Stimulated activated CD8-positive, alpha-beta memory T cell treated with anti-CD3 and anti-CD28 coated beads, Interleukin-15, amount 100 ng/mL, for 24 hours (primary cell): ENCODE measurements around the gene IMMP2L.
"Not testable (repeated sequence)": the region's sequence is repeated elsewhere in the genome, so short reads cannot be mapped to it uniquely, and the experiment has no call there.

ENCODE experiments used
- DNase-seq: peaks from one replicate; pipeline ENCODE4 v3.0.0-alpha.2; 2020; ENCODE audit warnings: low read depth

The IMMP2L gene

DNA sequence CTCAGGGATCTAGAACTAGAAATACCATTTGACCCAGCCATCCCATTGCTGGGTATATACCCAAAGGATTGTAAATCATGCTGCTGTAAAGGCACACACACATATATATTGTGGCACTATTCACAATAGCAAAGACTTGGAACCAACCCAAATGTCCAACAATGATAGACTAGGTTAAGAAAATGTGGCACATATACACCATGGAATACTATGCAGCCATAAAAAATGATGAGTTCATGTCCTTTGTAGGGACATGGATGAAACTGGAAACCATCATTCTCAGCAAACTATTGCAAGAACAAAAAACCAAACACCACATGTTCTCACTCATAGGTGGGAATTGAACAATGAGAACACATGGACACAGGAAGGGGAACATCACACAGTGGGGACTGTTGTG, 56.9 kb downstream of the IMMP2L start:
- not testable (repeated sequence) for DNase-seq

DNA sequence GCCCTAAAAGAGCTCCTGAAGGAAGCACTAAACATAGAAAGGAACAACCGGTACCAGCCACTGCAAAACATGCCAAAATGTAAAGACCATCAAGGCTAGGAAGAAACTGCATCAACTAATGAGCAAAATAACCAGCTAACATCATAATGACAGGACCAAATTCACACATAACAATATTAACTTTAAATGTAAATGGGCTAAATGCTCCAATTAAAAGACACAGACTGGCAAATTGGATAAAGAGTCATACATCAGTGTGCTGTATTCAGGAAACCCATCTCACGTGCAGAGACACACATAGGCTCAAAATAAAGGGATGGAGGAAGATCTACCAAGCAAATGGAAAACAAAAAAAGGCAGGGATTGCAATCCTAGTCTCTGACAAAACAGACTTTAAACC, 60.5 kb downstream of the IMMP2L start:
- DNase-seq: not testable (repeated sequence)

DNA sequence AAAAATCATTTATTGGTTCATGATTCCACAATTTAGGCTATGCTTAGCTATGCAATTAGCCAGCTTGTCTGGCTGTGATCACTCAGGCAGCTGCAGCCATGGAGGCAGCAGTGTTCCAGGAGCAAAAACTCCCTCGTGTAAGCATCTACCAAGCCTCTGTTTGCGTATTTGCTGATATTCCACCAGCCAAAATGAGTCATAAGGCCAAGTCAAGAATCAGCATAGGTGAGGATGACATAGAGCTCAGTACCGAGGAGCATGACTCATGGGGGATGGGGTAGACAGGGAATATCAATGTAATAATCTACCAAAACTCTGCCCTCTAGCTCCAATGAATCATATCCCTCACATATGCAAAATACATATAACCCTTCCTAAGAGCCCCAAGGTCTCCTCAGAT, 63.3 kb downstream of the IMMP2L start:
- no peak for DNase-seq

DNA sequence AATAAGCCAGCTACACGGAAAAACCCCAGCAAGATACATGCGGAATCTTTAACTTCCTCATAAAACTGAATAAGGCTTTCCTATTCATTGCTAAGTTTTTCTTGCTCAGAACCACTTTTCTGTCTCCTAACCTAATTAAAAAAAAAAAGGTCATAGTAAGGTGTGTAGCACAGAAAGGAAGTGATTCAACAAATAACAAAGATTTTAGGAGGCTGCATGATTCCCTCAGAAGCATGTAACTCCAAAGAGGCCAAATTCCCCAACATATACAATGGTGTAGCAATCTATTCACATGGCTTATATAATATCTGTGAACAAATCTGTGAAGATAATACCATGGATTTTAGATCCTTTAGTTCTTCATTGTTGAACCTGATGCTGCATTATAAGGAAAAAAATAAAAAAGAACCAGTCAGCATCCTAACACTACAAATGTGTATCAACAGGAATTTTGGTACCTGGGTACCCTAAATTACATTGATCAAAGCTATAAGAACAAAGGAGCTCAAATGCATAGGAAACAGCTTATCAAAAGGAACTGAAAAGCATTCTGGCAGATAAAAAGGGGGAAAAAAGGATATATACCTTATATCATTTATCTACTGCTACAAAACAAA, 63.8 kb downstream of the IMMP2L start:
- DNase-seq: no peak

DNA sequence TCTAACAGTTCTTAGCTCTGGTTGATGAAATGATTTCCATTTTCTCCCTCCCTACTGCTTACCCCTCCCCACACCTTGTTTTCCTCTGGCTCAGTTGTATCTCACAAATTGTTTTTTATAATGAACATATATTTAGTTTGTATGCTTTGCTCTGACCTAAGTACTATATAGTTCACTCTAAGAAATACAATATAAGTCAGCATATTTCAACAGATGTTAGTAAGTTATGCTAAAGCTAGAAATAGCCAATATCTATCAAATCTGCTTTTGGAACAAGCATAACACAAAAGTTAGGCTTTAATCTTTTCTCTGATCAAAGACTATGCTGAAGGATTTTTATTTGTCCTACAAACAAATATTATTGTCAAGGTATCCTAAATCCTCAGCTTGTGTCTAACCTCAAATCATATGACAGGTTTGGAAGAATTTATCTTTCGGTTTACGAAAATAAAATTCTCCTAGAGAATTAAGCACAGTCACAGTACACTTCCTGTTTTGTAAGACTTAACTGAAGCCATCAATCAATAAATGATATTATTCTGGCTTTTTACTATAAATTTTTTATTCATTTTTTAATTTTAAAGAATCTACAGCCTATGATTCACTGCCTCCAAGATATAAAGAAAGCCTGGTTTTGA, 67.0 kb downstream of the IMMP2L start:
- DNase-seq: no peak

DNA sequence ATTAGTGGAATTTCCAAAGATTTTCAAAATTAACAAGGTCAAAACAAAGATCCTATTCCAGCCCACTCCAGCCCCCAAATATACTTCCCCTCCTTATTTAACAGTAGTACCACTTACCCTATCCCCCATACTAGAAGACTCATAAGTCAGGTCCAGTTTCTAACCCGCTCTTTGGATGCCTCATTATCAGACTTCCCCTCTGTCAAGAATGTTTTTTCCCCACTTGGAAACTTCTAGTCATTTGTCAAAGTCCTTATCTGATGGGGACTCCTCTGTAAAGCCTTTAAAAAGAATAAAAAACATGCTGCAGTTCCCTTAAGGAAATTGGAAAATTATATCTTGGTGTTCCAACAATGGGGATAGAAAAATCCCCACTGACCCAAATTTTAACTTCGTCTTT, 70.1 kb downstream of the IMMP2L start:
- DNase-seq: no peak

DNA sequence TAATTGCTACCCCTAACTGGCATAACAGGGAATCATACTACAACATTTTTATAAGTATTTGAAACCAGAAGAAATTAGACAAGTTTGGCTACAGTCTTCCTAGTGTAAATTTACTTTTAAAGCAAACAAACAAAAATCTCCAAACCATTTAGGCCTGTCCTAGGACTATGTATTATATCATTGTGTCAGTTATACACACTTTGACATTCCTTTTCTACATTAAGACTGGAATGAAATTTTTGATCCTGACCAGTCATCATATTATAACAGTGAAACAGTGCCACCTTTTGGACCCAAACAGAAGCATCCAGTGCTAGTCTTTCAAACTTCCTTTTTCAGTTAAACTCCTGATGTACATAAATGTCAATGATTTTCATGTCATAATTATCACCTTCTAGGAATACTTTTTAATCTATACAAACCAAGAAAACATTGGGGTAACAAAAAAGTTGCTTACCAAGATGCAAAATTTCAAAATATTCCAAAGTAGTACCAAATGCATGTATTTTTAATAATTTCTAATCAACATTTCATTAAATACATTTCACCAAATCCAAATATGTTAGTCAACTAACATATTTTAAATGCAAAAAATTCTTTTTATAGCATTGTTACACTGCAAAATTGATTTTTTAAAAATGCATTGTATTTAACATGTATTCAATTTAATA, 75.7 kb downstream of the IMMP2L start:
- no peak for DNase-seq

DNA sequence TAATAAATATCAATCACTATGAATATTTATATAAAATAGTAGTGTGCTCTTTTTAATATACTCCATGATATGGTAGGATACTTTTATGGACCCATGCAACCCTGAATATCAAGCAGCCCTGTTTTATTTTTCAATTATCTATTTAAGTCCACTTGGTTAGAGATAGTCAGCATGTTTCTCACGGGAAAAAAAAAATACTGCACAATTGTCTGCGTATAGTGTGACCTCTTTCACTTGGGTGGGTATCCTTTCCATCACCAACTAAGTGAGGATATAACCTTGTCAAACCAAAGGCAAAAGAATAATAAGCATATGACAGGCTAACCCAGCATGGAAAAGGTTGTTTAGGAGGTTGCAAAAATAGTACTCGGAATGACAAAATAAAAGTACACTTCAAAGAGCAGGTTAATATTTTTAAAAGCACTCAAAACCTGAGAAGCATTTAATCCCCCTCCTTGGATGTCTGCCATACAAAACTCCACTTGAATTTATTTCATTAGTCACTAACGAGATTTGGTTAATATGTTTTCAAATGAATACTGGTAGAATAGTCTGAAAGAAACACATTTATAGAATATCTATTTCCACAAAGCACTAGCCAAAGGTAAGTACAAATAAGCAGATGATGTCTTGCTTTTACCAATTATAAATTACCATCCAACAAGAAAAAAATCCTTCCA, 76.5 kb downstream of the IMMP2L start:
- no peak for DNase-seq

DNA sequence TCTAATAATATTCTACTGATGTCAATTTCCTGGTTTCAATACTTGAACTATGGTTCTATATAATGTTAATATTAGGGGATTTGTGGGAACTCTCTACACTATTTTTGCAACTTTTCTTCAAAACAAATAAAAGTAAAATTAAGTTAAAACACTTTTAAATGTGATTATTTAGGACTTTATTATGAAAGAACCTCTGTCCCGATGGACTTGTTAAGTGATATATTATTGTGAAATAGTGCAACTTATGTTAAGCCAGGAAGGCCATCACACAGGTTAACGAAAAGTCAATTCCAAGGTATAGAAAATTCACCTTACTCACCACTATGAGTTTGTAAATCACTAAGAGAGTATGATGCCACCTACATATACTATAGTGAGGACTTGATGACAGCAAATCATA, 79.2 kb downstream of the IMMP2L start:
- DNase-seq: no peak

DNA sequence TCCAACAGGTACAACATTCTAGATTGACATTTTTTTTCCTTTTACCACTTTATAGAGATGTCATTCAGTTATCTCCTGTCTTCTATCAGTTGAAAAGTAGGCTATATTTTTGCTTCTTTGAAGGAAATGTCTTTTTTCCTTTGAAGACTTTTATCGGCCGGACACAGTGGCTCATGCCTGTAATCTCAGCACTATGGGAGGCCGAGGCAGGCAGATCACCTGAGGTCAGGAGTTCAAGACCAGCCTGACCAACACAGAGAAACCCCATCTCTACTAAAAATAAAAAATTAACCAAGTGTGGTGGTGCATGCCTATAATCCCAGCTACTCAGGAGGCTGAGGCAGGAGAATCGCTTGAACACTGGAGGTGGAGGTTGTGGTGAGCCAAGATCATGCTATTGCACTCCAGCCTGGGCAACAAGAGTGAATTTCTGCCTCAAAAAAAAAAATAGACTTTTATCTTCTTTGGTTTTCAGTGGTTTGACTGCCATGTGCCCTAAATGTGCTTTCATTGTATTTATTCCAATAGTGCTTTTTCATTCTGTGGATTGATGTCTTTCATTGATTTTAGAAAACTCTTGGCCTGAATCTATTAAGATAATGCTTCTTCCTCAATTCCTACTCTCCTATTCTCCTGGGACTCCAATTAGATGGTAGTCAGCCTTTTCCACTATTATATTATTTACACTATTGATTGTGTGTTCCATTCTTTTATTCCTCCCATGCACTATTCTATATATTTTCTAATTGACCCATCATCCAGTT, 84.6 kb downstream of the IMMP2L start:
- no peak for DNase-seq

DNA sequence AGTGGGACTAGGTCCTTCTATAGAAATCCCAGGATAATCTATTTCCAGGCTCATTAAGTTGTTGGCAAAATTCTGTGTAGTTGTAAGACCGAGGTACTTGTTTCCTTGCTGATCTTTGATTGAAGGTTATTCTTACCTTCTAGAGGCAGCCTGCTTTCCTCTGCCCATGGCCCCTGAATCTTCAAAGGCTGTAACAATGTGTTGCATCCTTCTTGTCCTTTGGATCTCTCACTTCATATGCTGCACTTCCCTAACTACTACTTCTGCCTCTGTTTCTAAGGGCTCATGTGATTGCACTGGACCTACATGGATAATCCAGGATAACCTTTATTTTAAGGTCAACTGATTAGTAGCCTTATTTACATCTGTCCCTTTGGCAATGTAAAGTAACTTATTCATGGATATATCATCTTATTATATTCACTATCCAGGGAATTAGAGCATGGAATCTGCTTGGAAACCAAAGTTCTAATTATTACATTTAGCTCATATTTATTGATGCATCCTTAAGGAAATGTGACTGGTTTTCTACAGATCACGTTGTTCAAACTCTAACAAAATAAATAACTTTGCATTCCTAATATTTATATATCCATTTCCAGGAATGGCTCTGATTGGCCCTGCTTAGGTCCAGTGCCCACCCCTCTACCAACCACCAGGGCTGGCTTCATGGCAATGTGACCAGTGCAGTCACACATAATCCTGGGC, 85.6 kb downstream of the IMMP2L start:
- DNase-seq: no peak

DNA sequence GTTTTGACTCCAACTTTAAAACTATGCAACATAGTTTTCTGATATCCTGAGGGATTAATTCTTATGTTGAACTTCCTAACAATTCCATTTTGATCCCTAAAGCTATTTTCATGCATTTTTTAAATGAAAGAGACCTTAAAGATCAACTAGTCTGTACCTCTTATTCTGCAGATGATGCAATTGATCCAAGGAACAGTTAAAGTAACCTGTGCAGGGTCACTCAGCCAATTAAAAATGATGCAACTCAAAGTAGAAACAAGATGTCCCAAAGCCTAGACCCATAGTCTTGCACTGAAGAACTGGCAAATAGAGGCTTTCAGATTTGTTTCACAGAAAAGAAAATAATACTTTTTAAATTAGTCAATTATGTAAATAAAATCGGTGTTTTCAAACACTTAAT, 86.3 kb downstream of the IMMP2L start:
- DNase-seq: no peak

DNA sequence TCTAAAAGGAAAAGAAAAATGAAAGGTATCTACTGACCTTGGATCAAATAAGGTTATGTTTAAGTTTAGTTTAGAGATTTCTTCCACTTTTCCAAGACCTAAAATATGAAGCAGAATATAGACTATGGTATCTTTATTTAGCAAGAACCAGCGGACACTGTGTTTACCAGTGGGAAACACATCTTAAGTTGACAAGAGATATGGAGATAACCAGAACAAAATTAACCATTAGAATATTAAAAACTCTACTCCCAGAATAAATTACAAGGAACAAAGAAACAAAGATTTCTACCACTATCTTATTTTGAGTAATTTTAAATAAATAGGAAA, 86.9 kb downstream of the IMMP2L start:
- no peak for DNase-seq

DNA sequence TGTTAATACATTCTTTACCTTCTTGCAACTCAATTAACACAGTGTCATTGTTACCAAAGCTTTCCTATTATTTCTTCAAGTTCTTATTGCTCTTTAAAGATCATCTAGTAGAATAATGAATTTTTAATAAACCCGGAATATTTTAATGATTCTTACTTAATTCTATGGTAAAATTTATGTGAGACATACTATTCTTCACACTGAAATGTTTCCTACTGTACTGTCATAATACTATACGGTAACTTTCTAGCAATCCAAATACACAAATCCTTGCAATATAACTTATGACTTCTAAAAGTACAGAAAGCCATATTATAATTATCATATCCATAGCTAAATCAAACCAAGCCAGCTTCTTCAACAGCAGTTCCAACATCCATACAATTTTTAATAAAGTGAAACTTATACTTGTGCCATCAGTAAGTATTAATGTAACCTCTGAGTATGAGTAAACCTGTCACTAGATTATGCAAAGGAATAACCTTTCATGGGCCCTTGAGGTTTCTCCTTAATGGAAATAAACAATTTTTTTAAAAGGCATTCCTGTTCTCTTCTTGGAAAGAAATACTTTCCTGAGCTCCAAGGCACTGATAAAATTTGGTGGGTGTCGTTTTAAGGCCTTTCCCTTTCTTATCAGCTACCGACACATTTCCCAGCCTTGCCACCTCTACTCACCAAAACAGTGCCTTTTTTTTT, 87.4 kb downstream of the IMMP2L start:
- no peak for DNase-seq

DNA sequence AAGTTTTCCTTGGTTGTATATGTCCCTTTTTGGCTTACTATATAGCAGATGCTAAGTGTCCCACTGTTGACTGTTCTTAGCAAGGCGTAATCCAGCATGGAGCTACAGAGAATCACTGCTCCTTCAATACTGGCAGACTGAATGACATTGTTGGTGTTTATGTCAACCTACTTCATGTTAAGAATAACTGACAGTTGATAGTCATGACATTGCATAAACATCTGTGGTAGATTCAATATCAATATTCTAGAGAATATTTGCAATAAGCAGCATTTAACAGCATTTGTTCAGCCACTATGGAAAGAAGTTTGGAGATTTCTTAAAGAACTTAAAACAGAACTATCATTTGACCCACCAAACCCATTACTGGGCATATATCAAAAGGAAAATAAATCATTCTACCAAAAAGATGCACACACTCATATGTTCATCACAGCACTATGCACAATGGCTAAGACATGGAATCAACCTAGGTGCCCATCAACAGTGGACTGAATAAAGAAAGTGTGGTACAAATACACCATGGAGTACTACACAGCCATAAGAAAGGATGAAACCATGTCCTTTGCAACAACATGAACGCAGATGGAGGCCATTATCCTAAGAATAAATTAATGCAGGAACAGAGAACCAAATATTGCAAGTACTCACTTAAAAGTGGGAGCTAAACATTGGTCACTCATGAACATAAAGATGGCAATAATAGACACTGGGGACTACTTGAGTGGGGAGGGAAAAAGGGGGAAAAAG, 88.7 kb downstream of the IMMP2L start:
- DNase-seq: no peak

DNA sequence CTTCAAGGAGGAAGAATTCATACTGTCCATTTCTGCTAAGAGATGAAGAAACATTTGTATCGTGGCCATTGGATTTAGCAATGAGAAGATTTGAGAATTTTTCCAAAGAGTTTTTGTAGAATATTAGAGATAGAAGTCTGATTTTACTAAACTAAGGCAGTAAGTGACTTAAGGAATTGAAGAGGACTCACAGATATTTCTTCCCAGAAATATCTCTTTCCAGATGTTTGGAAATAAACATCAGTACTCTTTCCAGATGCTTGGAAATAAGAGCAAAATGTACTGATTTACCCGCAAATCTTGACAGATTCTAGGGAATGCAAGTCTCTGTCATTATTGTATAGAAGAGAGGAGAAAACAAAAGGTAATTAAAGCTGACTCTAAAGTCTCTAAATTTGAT, 91.3 kb downstream of the IMMP2L start:
- DNase-seq: no peak

DNA sequence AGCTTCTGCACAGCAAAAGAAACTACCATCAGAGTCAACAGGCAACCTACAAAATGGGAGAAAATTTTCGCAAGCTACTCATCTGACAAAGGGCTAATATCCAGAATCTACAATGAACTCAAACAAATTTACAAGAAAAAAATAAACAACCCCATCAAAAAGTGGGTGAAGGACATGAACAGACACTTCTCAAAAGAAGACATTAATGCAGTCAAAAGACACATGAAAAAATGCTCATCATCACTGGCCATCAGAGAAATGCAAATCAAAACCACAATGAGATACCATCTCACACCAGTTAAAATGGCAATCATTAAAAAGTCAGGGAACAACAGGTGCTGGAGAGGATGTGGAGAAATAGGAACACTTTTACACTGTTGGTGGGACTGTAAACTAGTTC, 92.4 kb downstream of the IMMP2L start:
- not testable (repeated sequence) for DNase-seq

DNA sequence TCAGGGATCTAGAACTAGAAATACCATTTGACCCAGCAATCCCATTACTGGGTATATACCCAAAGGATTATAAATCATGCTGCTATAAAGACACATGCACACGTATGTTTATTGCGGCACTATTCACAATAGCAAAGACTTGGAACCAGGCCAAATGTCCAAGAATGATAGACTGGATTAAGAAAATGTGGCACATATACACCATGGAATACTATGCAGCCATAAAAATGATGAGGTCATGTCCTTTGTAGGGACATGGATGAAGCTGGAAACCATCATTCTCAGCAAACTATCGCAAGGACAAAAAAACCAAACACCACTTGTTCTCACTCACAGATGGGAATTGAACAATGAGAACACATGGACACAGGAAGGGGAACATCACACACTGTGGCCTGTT, 96.5 kb downstream of the IMMP2L start:
- DNase-seq: not testable (repeated sequence)

DNA sequence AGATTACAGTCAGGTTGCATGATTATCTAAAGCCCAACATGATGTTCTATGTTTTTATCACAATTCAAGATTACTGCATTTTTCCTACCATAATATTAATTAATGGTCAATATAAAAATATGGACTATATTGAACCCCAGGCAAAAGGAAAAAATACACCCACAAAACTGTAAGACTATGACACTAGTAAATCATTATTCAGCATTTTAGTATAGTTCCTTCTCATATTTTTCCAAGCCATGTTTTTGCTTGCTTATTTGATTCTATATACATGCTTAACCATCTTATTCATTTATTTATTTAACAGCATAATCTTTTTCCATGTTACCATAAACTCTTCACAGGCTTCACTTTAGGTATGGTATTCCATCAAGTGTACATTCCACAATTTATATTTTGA, 101.6 kb downstream of the IMMP2L start:
- DNase-seq: no peak

DNA sequence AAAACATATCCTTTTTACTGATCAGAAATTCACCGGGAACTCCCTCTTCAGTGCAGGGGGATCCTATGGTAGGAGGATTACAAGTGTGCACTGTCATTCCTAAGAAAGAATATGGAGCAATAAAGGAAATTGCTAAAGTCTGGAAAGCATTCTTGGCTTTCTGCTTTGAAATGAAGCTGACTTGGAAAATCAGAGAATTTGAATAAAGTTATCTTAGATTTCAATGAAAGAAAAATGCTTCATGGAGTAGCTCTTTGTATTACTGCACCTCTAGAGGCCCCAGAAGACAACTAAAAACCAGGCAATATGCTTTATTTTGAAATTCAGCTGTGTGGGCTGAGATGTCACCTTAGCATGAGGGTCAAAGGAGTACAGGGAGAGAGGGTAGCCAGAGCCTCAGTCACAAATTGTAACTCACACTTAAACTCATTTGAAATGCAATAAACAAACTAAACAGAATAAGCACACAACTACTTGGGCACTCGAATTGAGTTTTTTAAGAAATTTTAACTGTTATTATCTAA, 102.5 kb downstream of the IMMP2L start:
- DNase-seq: no peak
